Liver (tissue), 9 donors: ENCODE results near the gene HACD1. TPM values are rescaled to one million over a fixed set of nuclear protein-coding genes. Genes with fewer than 3 reads are reported as not detected.

Experiments used
- DNase-seq: peaks from one replicate; pipeline ENCODE4 v3.0.0-alpha.2; 2017; ENCODE audit warnings: low spot score
- H3K27ac ChIP-seq, 2 donors: one replicate each; pipeline ENCODE4 v1.7.0; 2013; ENCODE audit warnings: inconsistent platforms in 2 of 2, low read length in 2 of 2, control low read depth in 1 of 2, low read depth in 1 of 2, mild to moderate bottlenecking in 1 of 2
- H3K27me3 ChIP-seq, 4 donors: one replicate each; pipeline versions ENCODE4 v1.6.1 to v1.7.0; 2013; ENCODE audit warnings: low read length in 3 of 4, inconsistent platforms in 1 of 4, mild to moderate bottlenecking in 1 of 4, moderate library complexity in 1 of 4; ENCODE audit not compliant: control insufficient read depth in 4 of 4, insufficient read depth in 4 of 4
- H3K36me3 ChIP-seq, 4 donors: one replicate each; pipeline versions ENCODE4 v1.6.1 to v1.7.0; 2013; ENCODE audit warnings: low read length in 3 of 4, mild to moderate bottlenecking in 3 of 4, low read depth in 1 of 4, moderate library complexity in 1 of 4; ENCODE audit not compliant: control insufficient read depth in 4 of 4, insufficient read depth in 3 of 4
- H3K4me1 ChIP-seq, 4 donors: one replicate each; pipeline versions ENCODE4 v1.6.1 to v1.7.0; 2013; ENCODE audit warnings: low read length in 3 of 4, mild to moderate bottlenecking in 3 of 4, moderate library complexity in 1 of 4; ENCODE audit not compliant: control insufficient read depth in 4 of 4, insufficient read depth in 4 of 4
- H3K4me3 ChIP-seq, 3 donors: one replicate each; pipeline versions ENCODE4 v1.6.1 to v1.7.0; 2013; ENCODE audit warnings: low read length in 3 of 3, control low read depth in 1 of 3, low read depth in 1 of 3, mild to moderate bottlenecking in 1 of 3
- H3K9ac ChIP-seq, 2 donors: one replicate each; pipeline ENCODE4 v1.7.0; 2013; ENCODE audit warnings: low read length in 2 of 2, mild to moderate bottlenecking in 2 of 2, moderate library complexity in 2 of 2, control low read depth in 1 of 2, low read depth in 1 of 2
- H3K9me3 ChIP-seq, 4 donors: one replicate each; pipeline versions ENCODE4 v1.6.1 to v1.7.0; 2013; ENCODE audit warnings: low read length in 3 of 4; ENCODE audit not compliant: control insufficient read depth in 4 of 4
- EGR1 ChIP-seq, 2 donors: IDR thresholded peaks; 2 replicates each; pipeline ENCODE4 v1.6.1; 2016 to 2018; ENCODE audit warnings: antibody characterized with exemption in 2 of 2, low read depth in 2 of 2
- FOXA2 ChIP-seq: IDR thresholded peaks from 2 replicates; pipeline ENCODE4 v1.6.1; 2016; ENCODE audit warnings: antibody characterized with exemption
- GABPA ChIP-seq, 2 donors: IDR thresholded peaks in 1 of 2; conservative IDR thresholded peaks in 1 of 2; 2 replicates each; pipeline ENCODE4 v1.6.1; 2016; ENCODE audit warnings: antibody characterized with exemption in 2 of 2, mild to moderate bottlenecking in 1 of 2, moderate library complexity in 1 of 2
- HNF4A ChIP-seq, 2 donors: conservative IDR thresholded peaks; 2 replicates each; pipeline ENCODE4 v1.6.1; 2016; ENCODE audit warnings: antibody characterized with exemption in 2 of 2, mild to moderate bottlenecking in 2 of 2
- HNF4G ChIP-seq: IDR thresholded peaks from 2 replicates; pipeline ENCODE4 v1.6.1; 2016; ENCODE audit warnings: antibody characterized with exemption
- JUND ChIP-seq, 2 donors: IDR thresholded peaks; 2 replicates each; pipeline ENCODE4 v1.6.1; 2016; ENCODE audit warnings: antibody characterized with exemption in 2 of 2
- NR2F2 ChIP-seq: IDR thresholded peaks from 2 replicates; pipeline ENCODE4 v1.6.1; 2016; ENCODE audit warnings: antibody characterized with exemption
- RAD21 ChIP-seq, 2 donors: IDR thresholded peaks; 2 replicates each; pipeline ENCODE4 v1.6.1; 2016; ENCODE audit warnings: antibody characterized with exemption in 2 of 2, mild to moderate bottlenecking in 2 of 2
- RXRA ChIP-seq, 2 donors: IDR thresholded peaks; 2 replicates each; pipeline ENCODE4 v1.6.1; 2017 to 2018; ENCODE audit warnings: antibody characterized with exemption in 2 of 2, mild to moderate bottlenecking in 1 of 2
- SP1 ChIP-seq: IDR thresholded peaks from 2 replicates; pipeline ENCODE4 v1.6.1; 2018; ENCODE audit warnings: antibody characterized with exemption, mild to moderate bottlenecking
- YY1 ChIP-seq: IDR thresholded peaks from 2 replicates; pipeline ENCODE4 v1.6.1; 2016; ENCODE audit warnings: antibody characterized with exemption, mild to moderate bottlenecking
- WGBS: extraction: QIAGEN DNeasy Blood & Tissue Kit; methylation state at CpG from one replicate; pipeline ENCODE4 v1.1.7; 2013; 5-methylcytosine and 5-hydroxymethylcytosine counted together
- polyA plus RNA-seq, 2 donors: library from polyadenylated mRNA; stranded (reverse) in 1 of 2; unstranded in 1 of 2; fragments of 200-250 nt in 1 of 2; fragments of >200 nt in 1 of 2; fragmentation: Nextera tagmentation in 1 of 2; extraction: Ambion mirVana in 1 of 2; gene quantifications; one replicate each; pipeline versions ENCODE4 v1.2.1 to v1.2.3, GENCODE V29; 2013 to 2015
- total RNA-seq, 2 donors: library from RNA; depleted of rRNA; stranded (reverse); fragments of >200 nt; gene quantifications; one replicate each; pipeline ENCODE4 v1.2.3, GENCODE V29; 2014
- TF ChIP-seq, protein P1 (sequence below): IDR thresholded peaks from 2 replicates; pipeline ENCODE4 v1.6.1; 2016; ENCODE audit warnings: antibody characterized with exemption
- TF ChIP-seq, protein P2 (sequence below): fragments of 150-350 bp; IDR thresholded peaks from 2 replicates; pipeline ENCODE4 v1.5.1; 2017; ENCODE audit warnings: improper control_type of control experiment, low read depth, low read length; ENCODE audit not compliant: missing input control
- TF ChIP-seq, protein P3 (sequence below): IDR thresholded peaks from 2 replicates; pipeline ENCODE4 v1.6.1; 2016; ENCODE audit warnings: antibody characterized with exemption
- TF ChIP-seq, protein P4 (sequence below): IDR thresholded peaks from 2 replicates; pipeline ENCODE4 v1.6.1; 2016; ENCODE audit warnings: antibody characterized with exemption, mild to moderate bottlenecking
- TF ChIP-seq, protein P5 (sequence below): IDR thresholded peaks from 2 replicates; pipeline ENCODE4 v1.6.1; 2016; ENCODE audit warnings: antibody characterized with exemption
- donor health status: healthy.
- donor health status: healthy.
- donor health status: healthy.
- donor health status: healthy.
- donor health status: healthy.

HACD1 gene, protein sequence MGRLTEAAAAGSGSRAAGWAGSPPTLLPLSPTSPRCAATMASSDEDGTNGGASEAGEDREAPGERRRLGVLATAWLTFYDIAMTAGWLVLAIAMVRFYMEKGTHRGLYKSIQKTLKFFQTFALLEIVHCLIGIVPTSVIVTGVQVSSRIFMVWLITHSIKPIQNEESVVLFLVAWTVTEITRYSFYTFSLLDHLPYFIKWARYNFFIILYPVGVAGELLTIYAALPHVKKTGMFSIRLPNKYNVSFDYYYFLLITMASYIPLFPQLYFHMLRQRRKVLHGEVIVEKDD
- total RNA-seq (1 to 10 TPM; 2.2 to 7.8 TPM), polyA plus RNA-seq (1 to 10 TPM; 1.0 to 1.3 TPM)

DNA sequence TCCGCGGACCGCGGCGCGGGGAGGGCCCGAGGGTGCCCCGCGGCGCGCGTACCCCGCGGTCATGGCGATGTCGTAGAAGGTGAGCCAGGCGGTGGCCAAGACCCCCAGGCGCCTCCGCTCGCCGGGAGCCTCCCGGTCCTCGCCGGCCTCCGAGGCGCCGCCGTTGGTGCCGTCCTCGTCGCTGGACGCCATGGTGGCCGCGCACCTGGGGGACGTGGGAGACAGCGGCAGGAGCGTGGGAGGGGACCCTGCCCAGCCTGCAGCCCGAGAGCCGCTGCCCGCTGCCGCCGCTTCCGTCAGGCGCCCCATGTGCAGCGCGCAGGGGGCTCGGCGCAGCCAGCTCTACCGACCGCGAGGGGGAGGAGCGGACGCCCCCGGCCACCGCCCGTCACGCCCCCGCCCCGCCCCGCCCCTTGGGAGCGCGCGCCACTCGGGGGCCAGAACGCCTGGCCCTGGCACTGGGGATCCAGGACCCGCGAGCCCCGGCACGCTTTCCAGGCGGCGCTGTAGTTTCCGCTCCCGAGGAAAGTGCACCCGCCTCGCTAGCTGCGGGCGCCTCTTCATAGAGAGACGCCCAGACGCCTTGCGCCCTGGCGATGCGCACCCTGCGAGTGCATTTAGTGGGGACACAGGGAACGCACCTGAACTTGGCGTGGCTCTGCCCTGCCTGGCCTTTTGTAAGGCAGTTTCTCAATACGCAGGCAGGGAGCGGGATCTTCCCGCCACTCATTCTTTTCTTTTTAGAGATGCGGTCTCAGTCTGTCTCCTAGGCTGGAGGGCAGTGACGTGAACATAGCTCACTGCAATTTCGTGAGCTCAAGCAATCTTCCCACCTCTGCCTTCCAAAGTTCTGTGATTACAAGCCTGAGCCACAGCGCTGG is at the start of gene HACD1:
Gene HACD1, minus strand, starts transcription at position 344 of the 881 bp plus-strand sequence. Its CDS starts 35 bp downstream, at position 309.
- WGBS = under 1% methylated on average over 92 of the region's 92 CpGs
- H3K9ac ChIP-seq = no peak within 1 kb of the TSS
- peak within 1 kb of the TSS; percentile 41 to 49 for H3K27ac ChIP-seq
- no peaks in the 10 kb centered on the region for H3K9me3 ChIP-seq
- H3K4me1 ChIP-seq = peaks cover 2 to 11% (median 6%) of the 10 kb centered on the region in 4 donors
- DNase-seq = peak; percentile 74
- H3K36me3 ChIP-seq = no peaks in the 10 kb centered on the region
- TF ChIP-seq, protein P1, sequence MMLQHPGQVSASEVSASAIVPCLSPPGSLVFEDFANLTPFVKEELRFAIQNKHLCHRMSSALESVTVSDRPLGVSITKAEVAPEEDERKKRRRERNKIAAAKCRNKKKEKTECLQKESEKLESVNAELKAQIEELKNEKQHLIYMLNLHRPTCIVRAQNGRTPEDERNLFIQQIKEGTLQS = no peak
- TF ChIP-seq SP1 (no peak), RXRA (IDR thresholded peaks at IDR 0.05) (no peak), HNF4A (conservative IDR thresholded peaks at IDR 0.05) (no peak), YY1 (no peak), FOXA2 (no peak), EGR1 (IDR thresholded peaks at IDR 0.05; ENCODE audit: low read depth in 2 of 2) (no peak), RAD21 (IDR thresholded peaks at IDR 0.05) (no peak)
- TF ChIP-seq, protein P2, sequence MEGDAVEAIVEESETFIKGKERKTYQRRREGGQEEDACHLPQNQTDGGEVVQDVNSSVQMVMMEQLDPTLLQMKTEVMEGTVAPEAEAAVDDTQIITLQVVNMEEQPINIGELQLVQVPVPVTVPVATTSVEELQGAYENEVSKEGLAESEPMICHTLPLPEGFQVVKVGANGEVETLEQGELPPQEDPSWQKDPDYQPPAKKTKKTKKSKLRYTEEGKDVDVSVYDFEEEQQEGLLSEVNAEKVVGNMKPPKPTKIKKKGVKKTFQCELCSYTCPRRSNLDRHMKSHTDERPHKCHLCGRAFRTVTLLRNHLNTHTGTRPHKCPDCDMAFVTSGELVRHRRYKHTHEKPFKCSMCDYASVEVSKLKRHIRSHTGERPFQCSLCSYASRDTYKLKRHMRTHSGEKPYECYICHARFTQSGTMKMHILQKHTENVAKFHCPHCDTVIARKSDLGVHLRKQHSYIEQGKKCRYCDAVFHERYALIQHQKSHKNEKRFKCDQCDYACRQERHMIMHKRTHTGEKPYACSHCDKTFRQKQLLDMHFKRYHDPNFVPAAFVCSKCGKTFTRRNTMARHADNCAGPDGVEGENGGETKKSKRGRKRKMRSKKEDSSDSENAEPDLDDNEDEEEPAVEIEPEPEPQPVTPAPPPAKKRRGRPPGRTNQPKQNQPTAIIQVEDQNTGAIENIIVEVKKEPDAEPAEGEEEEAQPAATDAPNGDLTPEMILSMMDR = no peak
- TF ChIP-seq, protein P3, sequence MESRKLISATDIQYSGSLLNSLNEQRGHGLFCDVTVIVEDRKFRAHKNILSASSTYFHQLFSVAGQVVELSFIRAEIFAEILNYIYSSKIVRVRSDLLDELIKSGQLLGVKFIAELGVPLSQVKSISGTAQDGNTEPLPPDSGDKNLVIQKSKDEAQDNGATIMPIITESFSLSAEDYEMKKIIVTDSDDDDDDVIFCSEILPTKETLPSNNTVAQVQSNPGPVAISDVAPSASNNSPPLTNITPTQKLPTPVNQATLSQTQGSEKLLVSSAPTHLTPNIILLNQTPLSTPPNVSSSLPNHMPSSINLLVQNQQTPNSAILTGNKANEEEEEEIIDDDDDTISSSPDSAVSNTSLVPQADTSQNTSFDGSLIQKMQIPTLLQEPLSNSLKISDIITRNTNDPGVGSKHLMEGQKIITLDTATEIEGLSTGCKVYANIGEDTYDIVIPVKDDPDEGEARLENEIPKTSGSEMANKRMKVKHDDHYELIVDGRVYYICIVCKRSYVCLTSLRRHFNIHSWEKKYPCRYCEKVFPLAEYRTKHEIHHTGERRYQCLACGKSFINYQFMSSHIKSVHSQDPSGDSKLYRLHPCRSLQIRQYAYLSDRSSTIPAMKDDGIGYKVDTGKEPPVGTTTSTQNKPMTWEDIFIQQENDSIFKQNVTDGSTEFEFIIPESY = no peak
- H3K4me3 ChIP-seq = peak within 1 kb of the TSS; percentile 63 to 95 (median 80)
- no peaks in the 10 kb centered on the region for H3K27me3 ChIP-seq

DNA sequence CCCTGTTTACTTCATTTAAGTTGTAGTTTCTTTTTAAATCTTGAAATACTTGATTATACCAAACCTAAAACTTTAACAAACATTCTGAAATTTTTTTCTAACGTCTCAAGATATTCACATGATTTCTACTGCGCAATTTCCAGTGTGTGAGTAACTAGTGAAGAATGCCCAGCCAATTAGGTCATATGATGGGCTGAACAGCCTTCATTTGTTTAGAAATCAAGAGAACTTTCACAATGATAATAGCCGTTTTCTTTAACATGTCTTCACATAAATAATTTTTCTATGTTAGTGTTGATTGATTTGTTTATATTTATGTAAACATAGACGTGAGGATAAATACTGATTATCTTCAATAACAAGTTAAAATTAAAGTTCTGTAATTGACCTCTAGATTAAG is 48.6 kb upstream of the HACD1 start:
- Histone ChIP-seq H3K36me3 (no peaks in the 10 kb centered on the region), H3K27ac (no peak overlapping the region), H3K9me3 (no peaks in the 10 kb centered on the region), H3K9ac (no peak overlapping the region), H3K27me3 (no peaks in the 10 kb centered on the region), H3K4me3 (no peak overlapping the region), H3K4me1 (peaks cover 1 to 11% (median 7%) of the 10 kb centered on the region in 4 donors)
- no peak for DNase-seq
- 82% methylated on average over 4 of the region's 4 CpGs for WGBS
- TF ChIP-seq YY1 = no peak
- no peak for TF ChIP-seq RAD21 (IDR thresholded peaks at IDR 0.05)
- no peak for TF ChIP-seq JUND (IDR thresholded peaks at IDR 0.05)
- TF ChIP-seq RXRA (IDR thresholded peaks at IDR 0.05) = no peak
- TF ChIP-seq, protein P4, sequence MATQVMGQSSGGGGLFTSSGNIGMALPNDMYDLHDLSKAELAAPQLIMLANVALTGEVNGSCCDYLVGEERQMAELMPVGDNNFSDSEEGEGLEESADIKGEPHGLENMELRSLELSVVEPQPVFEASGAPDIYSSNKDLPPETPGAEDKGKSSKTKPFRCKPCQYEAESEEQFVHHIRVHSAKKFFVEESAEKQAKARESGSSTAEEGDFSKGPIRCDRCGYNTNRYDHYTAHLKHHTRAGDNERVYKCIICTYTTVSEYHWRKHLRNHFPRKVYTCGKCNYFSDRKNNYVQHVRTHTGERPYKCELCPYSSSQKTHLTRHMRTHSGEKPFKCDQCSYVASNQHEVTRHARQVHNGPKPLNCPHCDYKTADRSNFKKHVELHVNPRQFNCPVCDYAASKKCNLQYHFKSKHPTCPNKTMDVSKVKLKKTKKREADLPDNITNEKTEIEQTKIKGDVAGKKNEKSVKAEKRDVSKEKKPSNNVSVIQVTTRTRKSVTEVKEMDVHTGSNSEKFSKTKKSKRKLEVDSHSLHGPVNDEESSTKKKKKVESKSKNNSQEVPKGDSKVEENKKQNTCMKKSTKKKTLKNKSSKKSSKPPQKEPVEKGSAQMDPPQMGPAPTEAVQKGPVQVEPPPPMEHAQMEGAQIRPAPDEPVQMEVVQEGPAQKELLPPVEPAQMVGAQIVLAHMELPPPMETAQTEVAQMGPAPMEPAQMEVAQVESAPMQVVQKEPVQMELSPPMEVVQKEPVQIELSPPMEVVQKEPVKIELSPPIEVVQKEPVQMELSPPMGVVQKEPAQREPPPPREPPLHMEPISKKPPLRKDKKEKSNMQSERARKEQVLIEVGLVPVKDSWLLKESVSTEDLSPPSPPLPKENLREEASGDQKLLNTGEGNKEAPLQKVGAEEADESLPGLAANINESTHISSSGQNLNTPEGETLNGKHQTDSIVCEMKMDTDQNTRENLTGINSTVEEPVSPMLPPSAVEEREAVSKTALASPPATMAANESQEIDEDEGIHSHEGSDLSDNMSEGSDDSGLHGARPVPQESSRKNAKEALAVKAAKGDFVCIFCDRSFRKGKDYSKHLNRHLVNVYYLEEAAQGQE = no peak
- no peak for TF ChIP-seq NR2F2
- TF ChIP-seq EGR1 (IDR thresholded peaks at IDR 0.05; ENCODE audit: low read depth in 2 of 2) = no peak
- TF ChIP-seq HNF4G = no peak
- TF ChIP-seq, protein P5, sequence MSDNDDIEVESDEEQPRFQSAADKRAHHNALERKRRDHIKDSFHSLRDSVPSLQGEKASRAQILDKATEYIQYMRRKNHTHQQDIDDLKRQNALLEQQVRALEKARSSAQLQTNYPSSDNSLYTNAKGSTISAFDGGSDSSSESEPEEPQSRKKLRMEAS = no peak
- TF ChIP-seq, protein P2 = no peak
- TF ChIP-seq HNF4A (conservative IDR thresholded peaks at IDR 0.05) = no peak
- no peak for TF ChIP-seq GABPA (IDR thresholded peaks at IDR 0.05 in 1 of 2, conservative IDR thresholded peaks at IDR 0.05 in 1 of 2)
